Endothelial cell of umbilical vein (primary cell): ENCODE measurements around the gene ROPN1L. TPM values are rescaled to one million over a fixed set of nuclear protein-coding genes. Genes with fewer than 3 reads are reported as not detected.

ENCODE experiments used
- BruUV-seq: library from RNA; stranded (reverse); fragments of 400-500 nt; replicated peaks from 2 replicates; lab custom pipeline; 2021; lab: Mats Ljungman, UMichigan
- CTCF ChIA-PET: fragments of 300-600, 350-600 bp; sonication (Branson Sonifier 250); formaldehyde crosslinking; loops from one replicate; lab custom pipeline; 2021; ENCODE audit warnings: antibody characterized with exemption, inconsistent platforms; lab: Charles Lee
- POLR2A ChIA-PET: fragments of 300-600, 350-600 bp; sonication (Branson Sonifier 250); formaldehyde crosslinking; loops from one replicate; lab custom pipeline; 2021; ENCODE audit warnings: antibody characterized with exemption, inconsistent platforms; lab: Charles Lee
- DNase-seq: peaks from one replicate; pipeline ENCODE4 v3.0.0-alpha.2; 2011; ENCODE audit warnings: low read depth, low spot score
- FAIRE-seq: peaks from 2 replicates; lab custom pipeline; 2011; peaks lifted over from hg19 to GRCh38; lab: Jason Lieb, UNC
- H2AFZ ChIP-seq: 2 replicates; pipeline ENCODE4 v1.6.0; 2012; ENCODE audit warnings: low read depth, low read length, control low read depth, inconsistent platforms
- H3K27ac ChIP-seq: 2 replicates; pipeline ENCODE4 v1.5.1; 2011; ENCODE audit warnings: low read depth, mild to moderate bottlenecking, control low read depth, low read length, moderate library complexity; ENCODE audit not compliant: insufficient read depth
- H3K27me3 ChIP-seq, 2 experiments: 2 replicates each; pipeline versions ENCODE4 v1.6.0 to v1.6.1; 2011; ENCODE audit warnings: low read length in 2 of 2, mixed read lengths in 1 of 2; ENCODE audit not compliant: control insufficient read depth in 2 of 2, insufficient read depth in 2 of 2
- H3K36me3 ChIP-seq, 2 experiments: 2 replicates in 1 of 2; 3 replicates in 1 of 2; pipeline ENCODE4 v1.5.1; 2011; ENCODE audit warnings: low read length in 2 of 2, mild to moderate bottlenecking in 1 of 2, moderate library complexity in 1 of 2; ENCODE audit not compliant: control insufficient read depth in 2 of 2, insufficient read depth in 2 of 2; ENCODE audit errors: extremely low read depth in 1 of 2
- H3K4me1 ChIP-seq: 3 replicates; pipeline ENCODE4 v1.5.1; 2011; ENCODE audit warnings: mild to moderate bottlenecking, low read length; ENCODE audit not compliant: control insufficient read depth, insufficient read depth; ENCODE audit errors: extremely low read depth
- H3K4me2 ChIP-seq: 2 replicates; pipeline ENCODE4 v1.6.1; 2011; ENCODE audit warnings: low read length, control low read depth, mixed read lengths; ENCODE audit not compliant: insufficient read depth
- H3K4me3 ChIP-seq, 3 experiments: fragments of 200-600 bp in 1 of 3; sonication (generic), shearing (Covaris generic) in 1 of 3; replicated peaks in 1 of 3; 2 replicates each; pipeline ENCODE4 v1.5.1; 2011 to 2016; ENCODE audit warnings: control low read depth in 3 of 3, low read length in 3 of 3, mild to moderate bottlenecking in 2 of 3, inconsistent platforms in 1 of 3, low read depth in 1 of 3, moderate library complexity in 1 of 3; ENCODE audit not compliant: insufficient read depth in 1 of 3
- H3K79me2 ChIP-seq: 2 replicates; pipeline ENCODE4 v1.6.0; 2012; ENCODE audit warnings: low read length, inconsistent platforms; ENCODE audit not compliant: control insufficient read depth, insufficient read depth
- H3K9ac ChIP-seq: replicated peaks from 2 replicates; pipeline ENCODE3; 2011; ENCODE audit warnings: low read length, control low read depth; ENCODE audit not compliant: insufficient read depth; ENCODE audit errors: extremely low read depth
- H3K9me1 ChIP-seq: replicated peaks from 3 replicates; pipeline ENCODE4 v1.6.0; 2011; ENCODE audit warnings: mild to moderate bottlenecking, low read length; ENCODE audit not compliant: control insufficient read depth, insufficient read depth; ENCODE audit errors: extremely low read depth
- H3K9me3 ChIP-seq: replicated peaks from 2 replicates; pipeline ENCODE4 v1.5.1; 2012; ENCODE audit warnings: low read length, inconsistent platforms; ENCODE audit not compliant: control insufficient read depth, insufficient read depth
- H4K20me1 ChIP-seq: replicated peaks from 2 replicates; pipeline ENCODE3; 2011; ENCODE audit warnings: mild to moderate bottlenecking, low read length; ENCODE audit not compliant: control insufficient read depth, insufficient read depth; ENCODE audit errors: extremely low read depth
- CTCF ChIP-seq, 2 donors: IDR thresholded peaks; 1 replicate in 1 of 2; 2 replicates in 1 of 2; pipeline ENCODE4 v1.5.1; 2011; ENCODE audit warnings: low read length in 2 of 2, mild to moderate bottlenecking in 2 of 2, moderate library complexity in 2 of 2, control low read depth in 1 of 2, inconsistent platforms in 1 of 2, low read depth in 1 of 2; ENCODE audit not compliant: insufficient read depth in 1 of 2; ENCODE audit errors: extremely low read depth in 1 of 2
- EZH2 ChIP-seq: IDR thresholded peaks from 2 replicates; pipeline ENCODE4 v1.6.1; 2012; ENCODE audit warnings: borderline replicate concordance, low read depth, mild to moderate bottlenecking, moderate library complexity, low read length, inconsistent platforms; ENCODE audit not compliant: severe bottlenecking
- FOS ChIP-seq: IDR thresholded peaks from 2 replicates; pipeline ENCODE4 v1.6.1; 2011; ENCODE audit warnings: mild to moderate bottlenecking, low read length, moderate library complexity, borderline replicate concordance; ENCODE audit not compliant: insufficient read depth
- GATA2 ChIP-seq: IDR thresholded peaks from 2 replicates; pipeline ENCODE4 v1.7.0; 2011; ENCODE audit warnings: low read depth, mild to moderate bottlenecking, moderate library complexity, mixed read lengths, low read length; ENCODE audit not compliant: insufficient read length, insufficient read depth
- JUN ChIP-seq: IDR thresholded peaks from 2 replicates; pipeline ENCODE4 v1.6.1; 2011; ENCODE audit warnings: borderline replicate concordance, low read depth; ENCODE audit not compliant: insufficient read length, insufficient read depth
- MAX ChIP-seq: IDR thresholded peaks from 2 replicates; pipeline ENCODE4 v1.6.1; 2011; ENCODE audit not compliant: insufficient read depth, insufficient read length
- MYC ChIP-seq: IDR thresholded peaks from one replicate; pipeline ENCODE4 v1.6.1; 2011; ENCODE audit warnings: mild to moderate bottlenecking, low read depth, low read length
- POLR2A ChIP-seq: IDR thresholded peaks from 2 replicates; pipeline ENCODE4 v1.6.1; 2012; ENCODE audit warnings: low read depth, mild to moderate bottlenecking, control low read depth, low read length
- POLR2AphosphoS5 ChIP-seq: IDR thresholded peaks from 2 replicates; pipeline ENCODE4 v1.6.1; 2012; ENCODE audit warnings: low read depth, mild to moderate bottlenecking, control low read depth, low read length, moderate library complexity; ENCODE audit not compliant: insufficient read depth
- dilution Hi-C: fragments of 300-500 bp; cut with MboI; formaldehyde crosslinking; loops from one replicate; pipeline ENCODE4 v1.15.0; 2019; ENCODE audit warnings: low sequenced_read_pairs; ENCODE audit not compliant: extremely low pct_ligation_motif_present
- intact Hi-C: fragments of 100-400 bp; cut with micrococcal nuclease; formaldehyde crosslinking; loops from one replicate; pipeline ENCODE4 v1.10.0; 2022
- polyA plus RNA-seq, 4 experiments: library from polyadenylated mRNA; depleted of rRNA in 3 of 4; stranded (reverse) in 3 of 4; unstranded in 1 of 4; fragments of >200 nt; gene quantifications; 2 replicates each; pipeline versions ENCODE4 v1.2.1 to v1.2.3, GENCODE V29; 2011 to 2012; ENCODE audit warnings: missing spikeins in 1 of 4
- total RNA-seq: library from RNA; stranded (reverse); gene quantifications from 2 replicates; pipeline ENCODE4 v1.2.3, GENCODE V29; 2021

The ROPN1L gene
- total and polyA plus RNA-seq, 2 donors (not counting 3 experiments of a cell fraction or from before 2014, with no cell fraction given) = 0.30 to 0.60 TPM

- dilution Hi-C loops = no loop called here
- peaks cover 0 to 4% of the 10 kb centered on the region in 2 experiments for H3K27me3 ChIP-seq
- no peaks in the 10 kb centered on the region for H3K4me1 ChIP-seq
- intact Hi-C loops = no loop called here
- H3K9me1 ChIP-seq = no peaks in the 10 kb centered on the region
- DNase-seq (no peak), FAIRE-seq (no peak)
- no TSS peak for BruUV-seq
- H3K27ac ChIP-seq = no peak overlapping the region
- H3K9me3 ChIP-seq = no peaks in the 10 kb centered on the region
- no peaks in the 10 kb centered on the region for H4K20me1 ChIP-seq
- no peak overlapping the region for H3K9ac ChIP-seq
- ChIA-PET POLR2A (no interaction called here), CTCF (interaction anchor here (0.6 to 1.5 kb wide), 4 partner anchors 19 to 42 kb away, joined by 3 read pairs; no protein-coding TSS in a partner anchor)
- H3K4me2 ChIP-seq = no peak overlapping the region
- TF ChIP-seq MAX (no peak), JUN (no peak), EZH2 (no peak), GATA2 (no peak), FOS (no peak), MYC (no peak), POLR2AphosphoS5 (no peak), CTCF (IDR thresholded peaks at IDR 0.05; ENCODE audit: extremely low read depth in 1 of 2, insufficient read depth in 1 of 2, low read depth in 1 of 2, low read length in 2 of 2) (no peak), POLR2A (no peak)
- no peaks in the 10 kb centered on the region for H3K36me3 ChIP-seq
- H2AFZ ChIP-seq = no peak overlapping the region
- no peaks in the 10 kb centered on the region for H3K79me2 ChIP-seq
- H3K4me3 ChIP-seq = no peak overlapping the region
Measured at GRCh38 chr5:10478436-10478835, 36.8 kb downstream of the ROPN1L start.
